ACC112 (cell line): ENCODE measurements around the gene TUSC2.

ENCODE experiments used
- H2AFZ ChIP-seq: fragments of 200-600 bp; sonication (generic); one replicate; pipeline ENCODE4 v1.6.0; 2017; ENCODE audit warnings: antibody characterized with exemption, low read length; ENCODE audit not compliant: unreplicated experiment
- H3K27ac ChIP-seq: fragments of 200-600 bp; sonication (generic); 2 replicates; pipeline ENCODE4 v1.5.1; 2014; ENCODE audit warnings: low read depth, mild to moderate bottlenecking, antibody characterized with exemption, low read length, moderate library complexity
- H3K27me3 ChIP-seq: fragments of 200-600 bp; sonication (generic); 2 replicates; pipeline ENCODE4 v1.6.1; 2014; ENCODE audit warnings: mild to moderate bottlenecking, antibody characterized with exemption, low read length, moderate library complexity, mixed read lengths; ENCODE audit not compliant: insufficient read depth
- H3K36me3 ChIP-seq: fragments of 200-600 bp; sonication (generic); 2 replicates; pipeline ENCODE4 v1.6.1; 2016; ENCODE audit warnings: mild to moderate bottlenecking, antibody characterized with exemption, low read length, moderate library complexity, mixed read lengths; ENCODE audit not compliant: insufficient read depth
- H3K4me1 ChIP-seq: fragments of 200-600 bp; sonication (generic); one replicate; pipeline ENCODE4 v1.6.1; 2016; ENCODE audit warnings: low read length, mixed read lengths; ENCODE audit not compliant: insufficient read depth, unreplicated experiment, control insufficient read depth
- H3K4me3 ChIP-seq: fragments of 200-600 bp; sonication (generic); 2 replicates; pipeline ENCODE4 v1.5.1; 2014; ENCODE audit warnings: mild to moderate bottlenecking, low read depth, low read length
- H3K79me2 ChIP-seq: fragments of 200-600 bp; sonication (generic); one replicate; pipeline ENCODE4 v1.6.0; 2016; ENCODE audit warnings: low read length; ENCODE audit not compliant: control insufficient read depth, unreplicated experiment, insufficient read depth

The TUSC2 gene

GRCh38 chr3:50327943-50328691 is at the start of gene TUSC2:
Gene TUSC2 (minus strand): TSS chr3:50328223. CDS start chr3:50328099, 124 bp downstream.
- Histone ChIP-seq H3K4me1 (peaks cover 17% of the 10 kb centered on the region), H2AFZ (peak within 1 kb of the TSS; percentile 8), H3K36me3 (peaks cover 19% of the 10 kb centered on the region; the same call in 1 of the 2 replicates), H3K27ac (peak within 1 kb of the TSS; percentile 66), H3K27me3 (no peaks in the 10 kb centered on the region), H3K79me2 (peaks cover 30% of the 10 kb centered on the region), H3K4me3 (peak within 1 kb of the TSS; percentile 87)

DNA sequence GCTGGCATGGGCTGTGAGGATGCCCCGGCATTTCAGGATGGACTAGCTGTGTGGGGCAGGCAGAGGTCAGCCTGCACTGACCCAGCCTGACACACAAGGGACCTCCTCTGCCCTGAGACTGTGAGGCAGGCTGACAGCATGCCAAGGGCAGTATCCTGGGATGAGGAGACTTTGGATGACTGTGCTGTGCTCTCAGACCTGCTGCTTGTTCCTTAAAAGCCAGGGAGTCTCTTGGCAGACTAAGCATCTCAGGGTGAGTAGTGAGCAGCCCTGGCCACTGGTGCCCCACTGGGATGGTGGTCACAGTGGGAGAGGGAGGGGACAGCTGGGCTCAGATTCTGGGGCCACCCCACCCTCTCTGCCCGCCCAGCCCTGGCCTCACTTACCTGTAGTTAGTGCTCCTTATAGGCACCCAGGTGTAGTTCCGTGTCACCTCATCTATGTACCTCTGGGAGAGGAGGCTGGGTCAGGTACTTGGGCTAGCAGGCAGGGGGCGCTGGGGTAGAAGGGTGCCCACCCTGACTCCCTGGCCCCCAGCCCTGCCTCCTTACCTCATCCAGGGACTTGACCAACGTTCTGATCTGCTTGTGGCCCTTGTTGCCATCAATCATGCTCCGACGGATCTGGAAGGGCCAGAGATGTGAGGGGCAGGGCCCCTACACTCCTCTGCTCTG is 47.4 kb upstream of the TUSC2 start:
- Histone ChIP-seq H3K4me1 (no peaks in the 10 kb centered on the region), H2AFZ (no peak overlapping the region), H3K79me2 (no peaks in the 10 kb centered on the region), H3K27ac (no peak overlapping the region), H3K36me3 (no peaks in the 10 kb centered on the region), H3K4me3 (no peak overlapping the region), H3K27me3 (peaks cover 10% of the 10 kb centered on the region)

DNA sequence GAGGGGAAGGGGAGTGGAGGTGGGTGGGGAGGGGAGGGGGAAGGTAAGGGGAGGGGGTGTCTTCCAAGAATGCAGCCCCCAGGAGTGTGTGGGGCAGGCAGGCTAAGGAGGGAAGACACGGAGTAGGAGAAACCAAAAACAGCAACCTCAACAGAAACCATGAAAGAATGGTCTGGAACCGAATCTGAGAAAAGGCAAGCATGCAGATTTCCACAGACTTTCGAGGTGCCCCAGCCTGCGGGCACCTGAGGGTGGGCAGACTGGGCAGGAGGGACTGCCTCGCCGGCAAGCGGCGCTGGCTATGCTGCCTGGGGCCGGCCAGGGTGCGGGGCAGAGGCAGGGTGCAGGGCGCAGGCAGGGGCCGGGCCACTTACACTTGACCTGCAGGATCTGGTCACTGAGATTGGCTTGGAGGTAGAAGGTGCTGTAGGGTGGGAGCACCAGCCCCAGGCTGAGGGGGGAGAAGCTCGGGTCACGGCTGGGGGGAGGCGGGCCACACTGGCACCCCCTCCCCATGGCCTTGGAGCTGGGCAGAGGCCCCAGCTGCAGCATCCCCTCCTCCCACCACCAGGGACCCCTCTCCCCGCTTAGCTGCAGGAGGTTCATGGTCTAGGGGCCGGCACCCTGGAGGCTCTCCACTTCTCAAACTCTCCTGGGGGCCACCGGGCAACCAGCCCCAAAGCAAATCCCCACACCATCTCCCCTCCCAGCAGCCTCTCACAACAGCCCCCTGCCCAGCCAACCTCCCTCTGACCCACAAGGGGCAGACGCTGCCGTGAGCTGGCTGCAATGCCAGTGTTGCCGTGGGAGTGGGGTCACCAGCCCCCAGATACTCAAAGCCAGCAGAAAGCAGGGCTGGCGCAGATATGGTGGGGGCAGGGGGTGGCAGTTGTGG is 46.6 kb upstream of the TUSC2 start:
- Histone ChIP-seq H3K79me2 (no peaks in the 10 kb centered on the region), H3K4me1 (no peaks in the 10 kb centered on the region), H3K4me3 (no peak overlapping the region), H3K36me3 (no peaks in the 10 kb centered on the region), H3K27me3 (peaks cover 10% of the 10 kb centered on the region), H2AFZ (no peak overlapping the region), H3K27ac (no peak overlapping the region)

DNA sequence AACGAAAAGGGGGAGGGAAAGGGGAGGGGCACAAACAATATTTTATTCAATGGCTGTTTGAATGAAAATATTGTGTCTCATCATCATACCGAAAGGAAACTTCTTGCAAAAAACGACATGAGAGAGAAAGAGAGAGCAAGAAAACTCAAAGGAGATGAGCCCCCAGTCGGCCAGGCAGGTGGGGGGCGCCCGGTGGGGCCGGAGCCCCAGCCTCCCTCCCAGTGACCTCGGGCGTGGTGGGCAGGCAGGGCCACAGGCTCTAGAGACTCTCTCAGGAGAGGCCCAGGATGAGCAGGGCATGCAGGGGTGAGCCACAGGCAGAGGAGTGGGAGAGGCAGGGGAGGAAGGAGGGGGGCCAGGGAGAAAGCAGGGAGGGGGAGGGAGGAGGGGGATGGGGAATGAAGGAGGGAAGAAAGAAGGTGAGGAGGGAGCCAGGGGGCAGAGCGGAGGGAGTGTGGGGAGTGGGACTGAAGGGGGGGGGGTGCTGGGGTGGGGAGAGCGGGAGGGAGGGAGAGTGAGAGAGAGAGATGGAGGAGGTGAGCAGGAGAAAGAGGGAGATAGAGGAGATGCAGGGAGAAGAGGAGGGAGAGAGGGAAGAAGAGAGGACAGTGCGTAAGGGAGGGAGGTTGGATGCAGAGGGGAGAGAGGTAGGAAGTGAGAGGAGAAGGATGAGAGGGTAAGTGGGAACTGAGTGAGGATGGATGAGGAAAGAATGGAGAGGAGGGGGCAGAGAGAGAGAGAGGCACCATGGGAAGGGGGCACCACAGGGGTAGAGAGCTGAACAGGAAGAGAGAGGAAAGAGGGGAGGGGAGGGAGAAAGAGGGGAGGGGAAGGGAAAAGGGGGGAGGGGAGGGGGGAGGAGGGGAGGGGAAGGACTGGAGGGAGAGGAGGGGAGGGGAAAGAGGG is 45.4 kb upstream of the TUSC2 start:
- Histone ChIP-seq H3K36me3 (no peaks in the 10 kb centered on the region), H3K27ac (no peak overlapping the region), H3K4me3 (no peak overlapping the region), H3K4me1 (no peaks in the 10 kb centered on the region), H3K27me3 (peaks cover 10% of the 10 kb centered on the region), H3K79me2 (no peaks in the 10 kb centered on the region), H2AFZ (no peak overlapping the region)

- no peaks in the 10 kb centered on the region for H3K79me2 ChIP-seq
- peaks cover 10% of the 10 kb centered on the region for H3K27me3 ChIP-seq
- no peak overlapping the region for H2AFZ ChIP-seq
- no peak overlapping the region for H3K4me3 ChIP-seq
- no peaks in the 10 kb centered on the region for H3K36me3 ChIP-seq
- no peak overlapping the region for H3K27ac ChIP-seq
- no peaks in the 10 kb centered on the region for H3K4me1 ChIP-seq
Measured at GRCh38 chr3:50372349-50372748, 44.3 kb upstream of the TUSC2 start.

GRCh38 chr3:50371133-50371685 is 43.2 kb upstream of the TUSC2 start:
- no peak overlapping the region for H2AFZ ChIP-seq
- H3K4me1 ChIP-seq = no peaks in the 10 kb centered on the region
- peaks cover 12% of the 10 kb centered on the region for H3K27me3 ChIP-seq
- H3K79me2 ChIP-seq = no peaks in the 10 kb centered on the region
- no peak overlapping the region for H3K4me3 ChIP-seq
- no peak overlapping the region for H3K27ac ChIP-seq
- H3K36me3 ChIP-seq = no peaks in the 10 kb centered on the region

DNA sequence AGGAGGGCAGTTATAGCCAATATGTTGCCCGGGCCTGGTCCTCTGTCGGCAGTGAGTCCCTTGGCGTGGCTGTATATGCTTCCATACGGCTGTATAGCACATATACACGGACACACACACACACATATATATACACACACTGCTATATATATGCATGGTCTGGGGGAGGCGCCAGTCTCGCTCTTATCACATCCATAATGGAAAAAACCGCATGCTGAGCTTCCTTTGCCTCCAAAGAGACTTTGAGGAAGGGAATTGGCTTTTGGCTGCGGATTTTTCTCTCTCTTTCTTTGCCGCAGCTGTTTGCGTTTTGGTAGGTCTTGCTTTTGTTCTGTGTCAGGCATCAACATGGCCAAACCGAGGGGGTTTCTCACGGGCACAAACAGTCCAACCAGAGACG is 42.6 kb upstream of the TUSC2 start:
- H3K27me3 ChIP-seq = peaks cover 18% of the 10 kb centered on the region
- H3K27ac ChIP-seq = no peak overlapping the region
- no peak overlapping the region for H3K4me3 ChIP-seq
- no peaks in the 10 kb centered on the region for H3K4me1 ChIP-seq
- H2AFZ ChIP-seq = no peak overlapping the region
- no peaks in the 10 kb centered on the region for H3K79me2 ChIP-seq
- H3K36me3 ChIP-seq = no peaks in the 10 kb centered on the region

DNA sequence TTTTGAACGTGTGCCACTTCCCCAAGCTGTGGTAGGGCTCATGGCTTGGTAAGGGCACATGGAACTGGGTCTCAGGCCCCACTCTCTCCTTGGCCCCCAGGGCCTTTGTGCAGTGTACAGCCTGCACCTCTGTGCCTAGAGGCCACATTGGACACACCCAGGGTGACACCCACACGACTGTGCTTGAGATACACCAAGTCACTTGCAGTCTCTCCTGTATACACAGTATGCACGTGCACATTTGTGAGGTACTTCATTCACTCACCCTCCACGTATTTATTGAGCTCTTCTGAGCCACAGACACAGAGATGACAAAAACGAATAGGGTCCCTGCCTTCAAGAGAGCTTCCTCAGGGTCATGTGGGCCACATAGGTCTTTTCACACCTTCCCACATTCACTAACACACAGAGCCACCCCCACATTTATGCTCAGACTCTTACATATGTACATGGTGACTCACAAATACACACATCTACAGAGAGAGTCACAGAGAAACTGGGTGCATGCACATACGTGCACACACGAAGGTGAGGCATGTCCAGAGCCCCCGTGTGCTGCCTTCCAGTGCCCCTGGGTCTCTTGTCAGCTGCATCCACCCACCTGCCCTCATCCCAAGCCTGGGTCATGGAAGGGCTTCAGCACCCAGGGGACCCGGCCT is 41.1 kb upstream of the TUSC2 start:
- Histone ChIP-seq H3K27ac (no peak overlapping the region), H3K4me1 (no peaks in the 10 kb centered on the region), H3K36me3 (no peaks in the 10 kb centered on the region), H3K4me3 (no peak overlapping the region), H2AFZ (no peak overlapping the region), H3K27me3 (peaks cover 19% of the 10 kb centered on the region), H3K79me2 (no peaks in the 10 kb centered on the region)

DNA sequence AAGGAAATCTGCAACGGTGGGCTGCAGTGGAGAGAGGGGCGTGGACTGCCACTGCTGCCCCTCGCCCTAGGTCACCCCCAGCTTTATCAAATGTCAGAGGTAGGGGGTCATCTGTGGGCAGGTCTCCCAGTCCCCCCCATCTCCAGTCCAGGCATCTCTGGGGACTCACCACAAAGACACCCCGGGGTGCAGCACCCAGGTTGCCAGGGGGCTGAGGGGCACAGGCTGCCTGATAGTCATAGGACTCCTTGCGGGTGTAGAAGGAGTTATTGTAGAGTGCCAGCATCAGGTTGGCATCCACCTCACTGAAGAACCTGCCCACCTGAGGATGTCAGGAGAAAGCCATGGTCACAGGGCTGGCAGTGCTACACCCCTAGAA is 37.8 kb upstream of the TUSC2 start:
- Histone ChIP-seq H3K36me3 (no peaks in the 10 kb centered on the region), H3K79me2 (no peaks in the 10 kb centered on the region), H3K4me1 (no peaks in the 10 kb centered on the region), H2AFZ (no peak overlapping the region), H3K27ac (no peak overlapping the region), H3K4me3 (no peak overlapping the region), H3K27me3 (peaks cover 11% of the 10 kb centered on the region)
